Activated B cell treated with CpG ODN at 0.5 μM for 24 hours (primary cell): ENCODE measurements around the gene ICE1. TPM values are rescaled to one million over a fixed set of nuclear protein-coding genes. Genes with fewer than 3 reads are reported as not detected.

Experiments
- ATAC-seq: fragments of 200-7000 bp; cut with Tn5 transposase; one replicate; pipeline ENCODE4 v1.10.0; 2021; ENCODE audit warnings: low read depth, mild to moderate bottlenecking, moderate library complexity
- CTCF ChIA-PET: fragments of 350-600 bp; sonication (Branson Sonifier 250); formaldehyde crosslinking; loops from one replicate; lab custom pipeline; 2021; ENCODE audit warnings: antibody characterized with exemption; lab: Charles Lee
- POLR2A ChIA-PET: fragments of 350-600 bp; sonication (Branson Sonifier 250); formaldehyde crosslinking; loops from one replicate; lab custom pipeline; 2021; ENCODE audit warnings: antibody characterized with exemption; lab: Charles Lee
- DNase-seq: peaks from one replicate; pipeline ENCODE4 v3.0.0; 2022
- H3K27ac Mint-ChIP-seq: one replicate; pipeline ENCODE4 v1.8.0; 2020; ENCODE audit warnings: mixed read lengths
- H3K27me3 Mint-ChIP-seq: one replicate; pipeline ENCODE4 v1.8.0; 2021; ENCODE audit warnings: mixed read lengths
- H3K36me3 Mint-ChIP-seq: one replicate; pipeline ENCODE4 v1.8.0; 2021; ENCODE audit warnings: low read depth, mixed read lengths
- H3K4me1 Mint-ChIP-seq: one replicate; pipeline ENCODE4 v1.8.0; 2021; ENCODE audit warnings: mixed read lengths
- H3K4me3 Mint-ChIP-seq: one replicate; pipeline ENCODE4 v1.8.0; 2020; ENCODE audit warnings: mild to moderate bottlenecking, mixed read lengths
- H3K9me3 Mint-ChIP-seq: one replicate; pipeline ENCODE4 v1.8.0; 2020; ENCODE audit warnings: mixed read lengths
- CTCF ChIP-seq: fragments of 200-600 bp; IDR thresholded peaks from one replicate; pipeline ENCODE4 v1.8.0; 2022; ENCODE audit warnings: antibody characterized with exemption, mild to moderate bottlenecking
- intact Hi-C: fragments of 100-400 bp; cut with micrococcal nuclease; formaldehyde crosslinking; loops from one replicate; pipeline ENCODE4 v1.15.1; 2024
- total RNA-seq: library from RNA; stranded (reverse); gene quantifications from 2 replicates; pipeline ENCODE4 v1.2.3, GENCODE V29; 2022

The ICE1 gene
- total RNA-seq, 1 donor from 2014 or later = 36.8 TPM

- Mint-ChIP-seq H3K9me3 (no peaks in the 10 kb centered on the region), H3K4me3 (peak overlapping the region; percentile 96), H3K27ac (peak overlapping the region; percentile 75), H3K4me1 (peaks cover 15% of the 10 kb centered on the region), H3K27me3 (no peaks in the 10 kb centered on the region), H3K36me3 (peaks cover 11% of the 10 kb centered on the region)
- DNase-seq (no peak), ATAC-seq (peak; percentile 6)
- intact Hi-C loops = loop anchor here (1.0 to 5.0 kb wide), 8 partner anchors 72 to 1314 kb away; partner anchors contain the start of genes MED10, NSUN2 and SRD5A1
- ChIA-PET CTCF (interaction anchor here (2.1 kb wide), 1 partner anchor 75 kb away, joined by 4 read pairs; no protein-coding TSS in a partner anchor), POLR2A (interaction anchor here (0.8 to 2.2 kb wide), 7 partner anchors 10 to 1313 kb away, joined by 3 to 19 read pairs (median 3); partner anchors contain the start of genes MED10, NSUN2, SRD5A1 and TENT4A)
- no peak for TF ChIP-seq CTCF
Observed at GRCh38 chr5:5422819-5423515, 490 bp downstream of the ICE1 start.

GRCh38 chr5:5423586-5423985 is 1.1 kb downstream of the ICE1 start:
- H3K4me1 Mint-ChIP-seq = peaks cover 17% of the 10 kb centered on the region
- DNase-seq (no peak), ATAC-seq (no peak)
- TF ChIP-seq CTCF = no peak
- intact Hi-C loops = loop anchor here (2.0 to 5.0 kb wide), 2 partner anchors 71 to 1059 kb away; no protein-coding TSS in a partner anchor
- H3K4me3 Mint-ChIP-seq = no peak overlapping the region
- H3K27ac Mint-ChIP-seq = no peak overlapping the region
- peaks cover 11% of the 10 kb centered on the region for H3K36me3 Mint-ChIP-seq
- H3K27me3 Mint-ChIP-seq = no peaks in the 10 kb centered on the region
- POLR2A ChIA-PET = interaction anchor here (2.0 kb wide), 1 partner anchor 1289 kb away, joined by 6 read pairs; the partner anchor contains the start of gene TENT4A
- no peaks in the 10 kb centered on the region for H3K9me3 Mint-ChIP-seq
- CTCF ChIA-PET = no interaction called here

GRCh38 chr5:5424736-5425135 is 2.3 kb downstream of the ICE1 start:
- H3K9me3 Mint-ChIP-seq = no peaks in the 10 kb centered on the region
- ATAC-seq (no peak), DNase-seq (no peak)
- H3K4me1 Mint-ChIP-seq = peaks cover 25% of the 10 kb centered on the region
- ChIA-PET CTCF (no interaction called here), POLR2A (interaction anchor here (0.7 kb wide), 1 partner anchor 1227 kb away, joined by 16 read pairs; no protein-coding TSS in a partner anchor)
- no peak for TF ChIP-seq CTCF
- intact Hi-C loops = loop anchor here (5.0 kb wide), 1 partner anchor 1058 kb away; no protein-coding TSS in a partner anchor
- H3K4me3 Mint-ChIP-seq = no peak overlapping the region
- peaks cover 15% of the 10 kb centered on the region for H3K36me3 Mint-ChIP-seq
- H3K27ac Mint-ChIP-seq = no peak overlapping the region
- no peaks in the 10 kb centered on the region for H3K27me3 Mint-ChIP-seq

GRCh38 chr5:5430136-5430535 is 7.7 kb downstream of the ICE1 start:
- no peak for DNase-seq
- no peak for ATAC-seq
- H3K36me3 Mint-ChIP-seq = peaks cover 16% of the 10 kb centered on the region
- no peak for TF ChIP-seq CTCF
- no peak overlapping the region for H3K4me3 Mint-ChIP-seq
- no peaks in the 10 kb centered on the region for H3K27me3 Mint-ChIP-seq
- peaks cover 25% of the 10 kb centered on the region for H3K4me1 Mint-ChIP-seq
- CTCF ChIA-PET = no interaction called here
- intact Hi-C loops = no loop called here
- H3K9me3 Mint-ChIP-seq = no peaks in the 10 kb centered on the region
- POLR2A ChIA-PET = no interaction called here
- H3K27ac Mint-ChIP-seq = no peak overlapping the region

GRCh38 chr5:5432020-5432707 is 9.7 kb downstream of the ICE1 start:
- no peak for DNase-seq
- POLR2A ChIA-PET = no interaction called here
- TF ChIP-seq CTCF = no peak
- no peak for ATAC-seq
- Mint-ChIP-seq H3K27ac (no peak overlapping the region), H3K4me3 (no peak overlapping the region), H3K27me3 (no peaks in the 10 kb centered on the region), H3K9me3 (no peaks in the 10 kb centered on the region), H3K36me3 (peaks cover 17% of the 10 kb centered on the region), H3K4me1 (peaks cover 25% of the 10 kb centered on the region)
- CTCF ChIA-PET = no interaction called here
- intact Hi-C loops = no loop called here
